OCI-LY7 (cell line): Measurements from ENCODE around the gene DNM3. TPM values are rescaled to one million over a fixed set of nuclear protein-coding genes. Genes with fewer than 3 reads are reported as not detected.

ENCODE experiments used
- BruUV-seq: library from RNA; stranded (reverse); fragments of 400-500 nt; replicated peaks from 2 replicates; lab custom pipeline; 2021; lab: Mats Ljungman, UMichigan
- CTCF ChIA-PET: fragments of 300-600 bp; sonication (Branson Sonifier 250); formaldehyde crosslinking; loops from one replicate; lab custom pipeline; 2022; ENCODE audit warnings: antibody characterized with exemption; ENCODE audit not compliant: unreplicated experiment; lab: Charles Lee
- POLR2A ChIA-PET: fragments of 300-600 bp; sonication (Branson Sonifier 250); formaldehyde crosslinking; loops from one replicate; lab custom pipeline; 2022; ENCODE audit warnings: antibody characterized with exemption; lab: Charles Lee
- DNase-seq: peaks from one replicate; pipeline ENCODE4 v3.0.0-alpha.2; 2015; ENCODE audit warnings: low spot score
- H2AFZ ChIP-seq: fragments of 200-600 bp; sonication (generic), shearing (Covaris generic); 2 replicates; pipeline ENCODE4 v1.6.1; 2014; ENCODE audit warnings: mild to moderate bottlenecking, antibody characterized with exemption, low read length, moderate library complexity
- H3K27ac ChIP-seq: fragments of 200-600 bp; sonication (generic); 2 replicates; pipeline ENCODE4 v1.5.1; 2014; ENCODE audit warnings: mixed run types, low read depth, mild to moderate bottlenecking, moderate library complexity, low read length, inconsistent platforms; ENCODE audit not compliant: poor library complexity, severe bottlenecking
- H3K36me3 ChIP-seq: fragments of 200-600 bp; sonication (generic); 2 replicates; pipeline ENCODE4 v1.6.1; 2014; ENCODE audit warnings: mild to moderate bottlenecking, antibody characterized with exemption, low read length, moderate library complexity, mixed read lengths; ENCODE audit not compliant: insufficient read depth
- H3K4me1 ChIP-seq: fragments of 200-600 bp; sonication (generic); 2 replicates; pipeline ENCODE4 v1.5.1; 2014; ENCODE audit warnings: mild to moderate bottlenecking, low read length; ENCODE audit not compliant: insufficient read depth, poor library complexity, severe bottlenecking
- H3K4me2 ChIP-seq: fragments of 200-600 bp; sonication (generic); 2 replicates; pipeline ENCODE4 v1.6.1; 2014; ENCODE audit warnings: mild to moderate bottlenecking, low read length
- H3K4me3 ChIP-seq: fragments of 200-600 bp; sonication (generic); 2 replicates; pipeline ENCODE4 v1.5.1; 2014; ENCODE audit warnings: mild to moderate bottlenecking, low read depth, low read length; ENCODE audit not compliant: poor library complexity, severe bottlenecking
- H3K79me2 ChIP-seq: fragments of 200-600 bp; sonication (generic); 2 replicates; pipeline ENCODE4 v1.6.1; 2016; ENCODE audit warnings: low read depth, mild to moderate bottlenecking, low read length, moderate library complexity, mixed read lengths; ENCODE audit not compliant: insufficient read depth
- H3K9me2 ChIP-seq: fragments of 200-600 bp; sonication (generic); 2 replicates; pipeline ENCODE4 v1.6.1; 2016; ENCODE audit warnings: mild to moderate bottlenecking, low read length, mixed read lengths; ENCODE audit not compliant: insufficient read depth
- H3K9me3 ChIP-seq: fragments of 200-600 bp; sonication (generic); 2 replicates; pipeline ENCODE4 v1.6.1; 2014; ENCODE audit warnings: mild to moderate bottlenecking, mixed run types, low read length, mixed read lengths
- H4K20me1 ChIP-seq: fragments of 200-600 bp; sonication (generic); 2 replicates; pipeline ENCODE4 v1.6.1; 2014; ENCODE audit warnings: mild to moderate bottlenecking, antibody characterized with exemption, low read length, moderate library complexity, mixed read lengths; ENCODE audit not compliant: insufficient read depth
- EZH2phosphoT487 ChIP-seq: fragments of 200-600 bp; sonication (generic); IDR thresholded peaks from 2 replicates; pipeline ENCODE4 v1.6.1; 2018; ENCODE audit warnings: low read depth, borderline replicate concordance, mild to moderate bottlenecking, mixed run types, antibody characterized with exemption, low read length, moderate library complexity, mixed read lengths
- intact Hi-C: fragments of 100-400 bp; cut with micrococcal nuclease; formaldehyde crosslinking; loops from one replicate; pipeline ENCODE4 v1.10.0; 2022; ENCODE audit not compliant: unreplicated experiment
- total RNA-seq, 2 experiments: library from RNA; depleted of rRNA in 1 of 2; stranded (reverse); fragments of >200 nt in 1 of 2; shearing (Covaris generic) in 1 of 2; gene quantifications; 2 replicates each; pipeline ENCODE4 v1.2.3, GENCODE V29; 2014 to 2022
- TF ChIP-seq, protein P1 (sequence below): fragments of 200-600 bp; sonication (generic); conservative IDR thresholded peaks from 2 replicates; pipeline ENCODE4 v1.5.1; 2014; ENCODE audit warnings: mild to moderate bottlenecking, antibody characterized with exemption, low read length, moderate library complexity, mixed read lengths

DNM3 gene
- total RNA-seq, 2 experiments from 2014 or later = 0.47 to 0.61 TPM

DNA sequence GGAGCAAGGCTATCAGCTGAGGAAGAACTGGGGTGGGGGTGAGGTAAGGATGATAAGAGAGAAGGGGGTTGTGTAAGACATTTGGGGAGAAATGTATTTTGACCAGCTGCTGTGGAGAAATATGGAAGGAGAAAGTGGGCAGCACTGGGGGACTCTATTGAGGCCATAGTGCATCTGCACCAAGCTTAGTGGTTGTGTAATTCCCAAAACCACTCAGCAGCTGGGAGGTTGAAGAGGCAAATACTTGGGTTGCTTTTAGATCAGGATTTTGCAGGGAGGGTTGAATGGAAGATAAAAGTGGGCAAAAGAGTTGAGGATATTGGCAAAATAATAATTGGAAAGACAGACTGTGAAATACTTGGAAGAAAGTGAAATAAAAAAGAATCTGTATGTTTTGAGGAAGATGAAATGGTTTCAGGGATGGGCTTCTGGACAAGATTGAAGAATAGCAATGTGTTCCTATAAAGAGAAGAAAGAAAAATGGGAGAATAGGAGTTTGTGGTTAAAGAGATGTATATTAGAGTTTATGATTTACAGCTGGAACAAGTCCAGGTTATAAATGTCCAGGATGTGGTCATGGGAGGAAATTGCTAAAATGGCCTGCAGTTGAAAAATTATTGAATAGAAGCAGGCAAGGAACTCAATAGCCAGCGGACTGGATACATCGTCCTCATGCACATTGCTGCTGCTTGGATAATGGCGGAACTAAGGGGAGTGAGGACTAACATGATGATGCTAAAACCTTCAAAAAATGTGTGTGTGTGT lies 162.7 kb downstream of the DNM3 start:
- no TSS peak for BruUV-seq
- Histone ChIP-seq H3K4me1 (no peaks in the 10 kb centered on the region), H3K4me2 (no peak overlapping the region), H2AFZ (no peak overlapping the region), H3K9me2 (0 out of 2 replicates have a peak, but pooled peaks cover 3% of the 10 kb centered on the region), H4K20me1 (no peaks in the 10 kb centered on the region), H3K9me3 (no peaks in the 10 kb centered on the region), H3K36me3 (no peaks in the 10 kb centered on the region), H3K79me2 (no peaks in the 10 kb centered on the region), H3K27ac (no peak overlapping the region), H3K4me3 (no peak overlapping the region)
- intact Hi-C loops = loop anchor here (5.0 kb wide), 1 partner anchor 438 kb away; the partner anchor contains the start of gene PIGC
- POLR2A ChIA-PET = interaction anchor here (1.3 kb wide), 1 partner anchor 18 kb away, joined by 3 read pairs; no protein-coding TSS in a partner anchor
- no peak for DNase-seq
- CTCF ChIA-PET = no interaction called here
- TF ChIP-seq, protein P1, sequence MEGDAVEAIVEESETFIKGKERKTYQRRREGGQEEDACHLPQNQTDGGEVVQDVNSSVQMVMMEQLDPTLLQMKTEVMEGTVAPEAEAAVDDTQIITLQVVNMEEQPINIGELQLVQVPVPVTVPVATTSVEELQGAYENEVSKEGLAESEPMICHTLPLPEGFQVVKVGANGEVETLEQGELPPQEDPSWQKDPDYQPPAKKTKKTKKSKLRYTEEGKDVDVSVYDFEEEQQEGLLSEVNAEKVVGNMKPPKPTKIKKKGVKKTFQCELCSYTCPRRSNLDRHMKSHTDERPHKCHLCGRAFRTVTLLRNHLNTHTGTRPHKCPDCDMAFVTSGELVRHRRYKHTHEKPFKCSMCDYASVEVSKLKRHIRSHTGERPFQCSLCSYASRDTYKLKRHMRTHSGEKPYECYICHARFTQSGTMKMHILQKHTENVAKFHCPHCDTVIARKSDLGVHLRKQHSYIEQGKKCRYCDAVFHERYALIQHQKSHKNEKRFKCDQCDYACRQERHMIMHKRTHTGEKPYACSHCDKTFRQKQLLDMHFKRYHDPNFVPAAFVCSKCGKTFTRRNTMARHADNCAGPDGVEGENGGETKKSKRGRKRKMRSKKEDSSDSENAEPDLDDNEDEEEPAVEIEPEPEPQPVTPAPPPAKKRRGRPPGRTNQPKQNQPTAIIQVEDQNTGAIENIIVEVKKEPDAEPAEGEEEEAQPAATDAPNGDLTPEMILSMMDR = no peak
- TF ChIP-seq EZH2phosphoT487 = no peak

DNA sequence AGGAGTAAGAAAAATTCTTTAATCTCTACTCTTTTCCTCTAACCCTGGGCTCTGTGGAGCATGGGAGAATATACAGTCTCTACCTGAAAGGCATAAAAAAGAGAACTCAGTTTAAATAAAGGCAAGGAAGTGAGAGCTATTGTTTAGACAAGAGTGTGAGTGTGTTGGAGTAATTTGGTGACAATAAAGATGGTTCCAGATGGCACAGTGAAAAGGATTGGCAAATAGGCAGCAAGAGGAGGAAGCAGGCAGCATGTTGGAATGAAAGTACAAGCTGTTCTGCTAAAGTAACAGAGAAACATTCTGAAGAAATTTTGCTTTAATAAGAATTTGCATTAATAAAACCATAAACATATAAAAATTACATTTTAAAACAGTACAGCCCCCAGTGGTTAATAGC lies 163.4 kb downstream of the DNM3 start:
- H2AFZ ChIP-seq = no peak overlapping the region
- intact Hi-C loops = loop anchor here (5.0 kb wide), 1 partner anchor 438 kb away; the partner anchor contains the start of gene PIGC
- H3K4me1 ChIP-seq = no peaks in the 10 kb centered on the region
- TF ChIP-seq, protein P1 = no peak
- TF ChIP-seq EZH2phosphoT487 = no peak
- ChIA-PET POLR2A (interaction anchor here (0.6 kb wide), 1 partner anchor 194 kb away, joined by 3 read pairs; no protein-coding TSS in a partner anchor), CTCF (interaction anchor here (0.5 kb wide), 1 partner anchor 1238 kb away, joined by 5 read pairs; no protein-coding TSS in a partner anchor)
- 0 out of 2 replicates have a peak, but pooled peaks cover 3% of the 10 kb centered on the region for H3K9me2 ChIP-seq
- no peak overlapping the region for H3K4me3 ChIP-seq
- no peaks in the 10 kb centered on the region for H3K79me2 ChIP-seq
- no peaks in the 10 kb centered on the region for H3K36me3 ChIP-seq
- no peak for DNase-seq
- no peaks in the 10 kb centered on the region for H3K9me3 ChIP-seq
- no peaks in the 10 kb centered on the region for H4K20me1 ChIP-seq
- H3K4me2 ChIP-seq = no peak overlapping the region
- no TSS peak for BruUV-seq
- no peak overlapping the region for H3K27ac ChIP-seq

DNA sequence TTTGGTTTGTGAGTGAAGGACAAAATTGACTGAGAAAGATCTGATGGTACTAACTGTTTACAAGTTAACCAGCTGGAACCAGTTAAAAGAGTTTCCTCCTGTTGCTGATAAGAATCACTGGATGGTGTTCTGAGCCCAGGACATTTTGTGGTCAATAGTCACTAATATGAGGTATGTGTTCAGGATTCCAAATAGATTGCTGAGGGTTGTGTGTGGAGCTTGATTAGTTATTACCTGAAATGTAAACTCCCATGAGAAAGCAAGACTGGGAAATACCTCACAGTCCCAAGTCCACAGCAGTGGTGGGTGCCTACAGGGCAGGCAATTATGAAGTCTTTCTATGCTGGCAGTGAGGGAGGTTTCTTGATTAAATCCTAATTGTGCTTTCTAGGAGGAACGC lies 164.6 kb downstream of the DNM3 start:
- Histone ChIP-seq H3K36me3 (no peaks in the 10 kb centered on the region), H3K4me3 (no peak overlapping the region), H3K9me3 (peaks cover 7% of the 10 kb centered on the region; the same call in 1 of the 2 replicates), H2AFZ (no peak overlapping the region), H3K4me1 (no peaks in the 10 kb centered on the region), H3K9me2 (0 out of 2 replicates have a peak, but pooled peaks cover 3% of the 10 kb centered on the region), H3K79me2 (no peaks in the 10 kb centered on the region), H3K4me2 (no peak overlapping the region), H4K20me1 (no peaks in the 10 kb centered on the region), H3K27ac (no peak overlapping the region)
- no peak for TF ChIP-seq EZH2phosphoT487
- TF ChIP-seq, protein P1 = no peak
- ChIA-PET POLR2A (no interaction called here), CTCF (no interaction called here)
- DNase-seq = no peak
- intact Hi-C loops = no loop called here
- BruUV-seq = no TSS peak
